Kidney epithelial cell (primary cell): Measurements from ENCODE around the gene FBXL22. TPM values are rescaled to one million over a fixed set of nuclear protein-coding genes. Genes with fewer than 3 reads are reported as not detected.

Experiments used
- DNase-seq: peaks from one replicate; pipeline ENCODE4 v3.0.0-alpha.2; 2010; ENCODE audit warnings: low read depth
- H3K27me3 ChIP-seq: 2 replicates; pipeline ENCODE4 v1.6.0; 2011; ENCODE audit warnings: low read length; ENCODE audit not compliant: control insufficient read depth, insufficient read depth
- H3K36me3 ChIP-seq: 2 replicates; pipeline ENCODE4 v1.5.1; 2011; ENCODE audit warnings: low read length; ENCODE audit not compliant: control insufficient read depth, insufficient read depth
- H3K4me3 ChIP-seq: 2 replicates; pipeline ENCODE4 v1.5.1; 2011; ENCODE audit warnings: low read depth, mild to moderate bottlenecking, control low read depth, low read length
- total RNA-seq: library from RNA; depleted of rRNA; stranded (reverse); fragments of >200 nt; gene quantifications from 2 replicates; pipeline ENCODE4 v1.2.3, GENCODE V29; 2015
- TF ChIP-seq, protein P1 (sequence below): IDR thresholded peaks from 2 replicates; pipeline ENCODE4 v1.5.1; 2011; ENCODE audit warnings: mild to moderate bottlenecking, moderate library complexity, low read length, control low read depth, inconsistent platforms; ENCODE audit not compliant: insufficient read depth, poor library complexity, severe bottlenecking

FBXL22 gene
- total RNA-seq, 1 donor from 2014 or later = 0.21 TPM

DNA sequence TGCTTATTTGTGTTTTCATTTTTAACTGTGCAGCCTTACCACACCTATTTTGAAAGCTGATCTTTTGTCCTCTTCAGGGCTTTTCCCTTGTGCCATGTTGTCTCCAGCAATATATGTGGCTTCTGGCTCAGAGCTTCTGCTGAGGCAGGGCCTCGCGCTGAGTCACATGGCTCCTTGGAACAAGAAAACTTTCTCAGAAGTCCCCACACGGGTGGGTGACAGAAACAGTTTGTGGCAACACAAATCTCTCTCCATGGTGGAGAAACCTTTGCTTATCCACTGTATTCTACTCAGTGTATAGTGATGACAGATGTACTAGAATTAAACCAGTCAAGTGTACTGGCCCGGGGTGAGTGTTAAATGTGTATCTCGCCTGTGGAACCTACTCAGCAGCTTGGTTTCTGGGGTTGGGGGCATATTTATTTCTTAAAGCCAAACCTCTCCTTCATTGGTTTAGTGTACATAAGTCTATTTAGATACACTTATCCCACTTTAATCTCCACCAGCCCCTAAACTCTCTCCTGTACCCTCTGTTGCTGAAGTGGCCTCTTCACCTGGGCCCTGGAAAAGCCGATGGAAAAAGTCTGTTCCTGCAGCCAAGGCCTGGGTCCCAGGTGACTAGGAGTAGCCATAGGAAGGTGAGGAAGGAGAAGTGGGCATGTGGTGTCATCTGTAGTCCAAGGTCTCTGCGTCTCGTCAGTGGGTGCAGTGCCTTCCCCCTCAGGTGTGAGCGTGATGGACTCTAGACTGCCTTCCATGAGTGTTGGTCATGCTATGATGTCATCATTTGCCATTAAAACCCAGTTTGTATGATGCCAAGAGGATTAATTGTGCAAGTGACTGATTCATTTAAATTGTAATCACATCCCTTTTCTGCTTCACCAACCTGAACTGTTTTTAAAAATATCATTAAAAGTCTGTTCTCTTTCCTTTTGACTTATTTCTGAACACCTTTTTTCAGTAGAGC, 3.2 kb upstream of the FBXL22 start:
- Histone ChIP-seq H3K36me3 (no peaks in the 10 kb centered on the region), H3K4me3 (no peak overlapping the region), H3K27me3 (no peaks in the 10 kb centered on the region)
- TF ChIP-seq, protein P1, sequence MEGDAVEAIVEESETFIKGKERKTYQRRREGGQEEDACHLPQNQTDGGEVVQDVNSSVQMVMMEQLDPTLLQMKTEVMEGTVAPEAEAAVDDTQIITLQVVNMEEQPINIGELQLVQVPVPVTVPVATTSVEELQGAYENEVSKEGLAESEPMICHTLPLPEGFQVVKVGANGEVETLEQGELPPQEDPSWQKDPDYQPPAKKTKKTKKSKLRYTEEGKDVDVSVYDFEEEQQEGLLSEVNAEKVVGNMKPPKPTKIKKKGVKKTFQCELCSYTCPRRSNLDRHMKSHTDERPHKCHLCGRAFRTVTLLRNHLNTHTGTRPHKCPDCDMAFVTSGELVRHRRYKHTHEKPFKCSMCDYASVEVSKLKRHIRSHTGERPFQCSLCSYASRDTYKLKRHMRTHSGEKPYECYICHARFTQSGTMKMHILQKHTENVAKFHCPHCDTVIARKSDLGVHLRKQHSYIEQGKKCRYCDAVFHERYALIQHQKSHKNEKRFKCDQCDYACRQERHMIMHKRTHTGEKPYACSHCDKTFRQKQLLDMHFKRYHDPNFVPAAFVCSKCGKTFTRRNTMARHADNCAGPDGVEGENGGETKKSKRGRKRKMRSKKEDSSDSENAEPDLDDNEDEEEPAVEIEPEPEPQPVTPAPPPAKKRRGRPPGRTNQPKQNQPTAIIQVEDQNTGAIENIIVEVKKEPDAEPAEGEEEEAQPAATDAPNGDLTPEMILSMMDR = no peak
- DNase-seq = no peak

- no peak overlapping the region for H3K4me3 ChIP-seq
- H3K36me3 ChIP-seq = no peaks in the 10 kb centered on the region
- no peaks in the 10 kb centered on the region for H3K27me3 ChIP-seq
- no peak for DNase-seq
- TF ChIP-seq, protein P1 = no peak
Observed at GRCh38 chr15:63595065-63595464, 2.1 kb upstream of the FBXL22 start.

DNA sequence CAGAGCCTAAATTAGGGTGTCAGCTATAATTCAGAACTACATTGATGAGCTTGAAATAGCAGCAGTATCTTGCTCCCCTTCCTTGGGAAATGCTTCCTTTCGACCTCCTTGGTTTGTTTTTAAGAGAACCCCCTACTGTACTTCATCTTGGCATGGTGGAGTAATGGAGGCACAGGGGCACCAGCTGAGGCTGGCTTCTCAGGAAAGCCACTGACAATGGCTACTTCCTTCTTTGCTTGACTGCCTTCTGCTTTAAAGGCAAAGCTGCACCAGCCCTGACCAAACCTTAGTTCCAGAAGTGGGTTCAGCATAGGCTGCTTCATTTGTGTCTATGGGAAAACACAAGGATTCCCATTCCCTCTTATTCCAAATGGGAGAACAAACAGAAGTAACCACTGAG, 1.5 kb upstream of the FBXL22 start:
- no peak overlapping the region for H3K4me3 ChIP-seq
- H3K27me3 ChIP-seq = no peaks in the 10 kb centered on the region
- TF ChIP-seq, protein P1 = no peak
- no peaks in the 10 kb centered on the region for H3K36me3 ChIP-seq
- no peak for DNase-seq

DNA sequence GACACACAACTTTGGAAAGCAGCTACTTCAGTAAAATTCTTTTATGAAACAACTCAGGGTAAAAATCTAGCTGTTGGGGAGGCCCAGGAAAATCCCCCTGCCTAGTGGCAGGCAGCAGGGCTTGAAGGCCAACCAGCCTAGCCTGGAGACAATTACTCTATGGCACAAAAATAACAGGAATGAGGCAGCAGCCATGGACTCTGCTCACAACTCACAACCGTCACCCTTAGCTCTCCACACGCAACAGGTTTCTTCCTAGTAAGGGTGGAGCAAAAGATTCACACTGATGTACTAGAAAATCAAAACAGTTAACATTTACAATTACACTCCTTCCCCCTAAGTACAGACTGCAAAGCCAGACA, 530 bp upstream of the FBXL22 start:
- Histone ChIP-seq H3K36me3 (no peaks in the 10 kb centered on the region), H3K27me3 (no peaks in the 10 kb centered on the region), H3K4me3 (no peak overlapping the region)
- TF ChIP-seq, protein P1 = no peak
- DNase-seq = no peak

GRCh38 chr15:63597821-63598220, 634 bp downstream of the FBXL22 start:
- no peaks in the 10 kb centered on the region for H3K27me3 ChIP-seq
- no peaks in the 10 kb centered on the region for H3K36me3 ChIP-seq
- H3K4me3 ChIP-seq = no peak overlapping the region
- DNase-seq = no peak
- TF ChIP-seq, protein P1 = no peak
